Tibial nerve (tissue), 4 donors: ENCODE measurements around the gene TRAF6. TPM values are rescaled to one million over a fixed set of nuclear protein-coding genes. Genes with fewer than 3 reads are reported as not detected.

Source experiments
- DNase-seq, 2 donors: peaks; one replicate each; pipeline ENCODE4 v3.0.0-alpha.2; 2019; ENCODE audit warnings: low spot score in 2 of 2
- H3K27ac ChIP-seq, 4 donors: fragments of 200-600 bp; sonication (generic) in 3 of 4; one replicate each; pipeline ENCODE4 v1.5.1; 2017 to 2019; ENCODE audit warnings: mild to moderate bottlenecking in 1 of 4
- H3K27me3 ChIP-seq, 2 donors: fragments of 200-600 bp; sonication (generic) in 1 of 2; one replicate each; pipeline versions ENCODE4 v1.5.1 to v1.6.0; 2017 to 2019
- H3K36me3 ChIP-seq, 3 donors: fragments of 200-600 bp; sonication (generic); one replicate each; pipeline ENCODE4 v1.5.1; 2018 to 2019
- H3K4me1 ChIP-seq, 4 donors: fragments of 200-600 bp; sonication (generic) in 3 of 4; one replicate each; pipeline ENCODE4 v1.5.1; 2017 to 2019
- H3K4me3 ChIP-seq, 4 donors: fragments of 200-600 bp; sonication (generic) in 3 of 4; one replicate each; pipeline ENCODE4 v1.5.1; 2017 to 2019; ENCODE audit warnings: mild to moderate bottlenecking in 1 of 4, moderate library complexity in 1 of 4
- H3K9me3 ChIP-seq, 4 donors: fragments of 200-600 bp; sonication (generic) in 3 of 4; one replicate each; pipeline ENCODE4 v1.5.1; 2017 to 2019
- CTCF ChIP-seq, 5 experiments: fragments of 200-600 bp in 3 of 5; fragments of 450-650 bp in 2 of 5; sonication (generic) in 3 of 5; IDR thresholded peaks; one replicate each; pipeline ENCODE4 v1.5.1; 2016 to 2019; ENCODE audit warnings: antibody characterized with exemption in 5 of 5, mild to moderate bottlenecking in 3 of 5, moderate library complexity in 2 of 5
- EP300 ChIP-seq, 2 donors: sonication (generic); formaldehyde crosslinking; IDR thresholded peaks; one replicate each; pipeline ENCODE4 v1.6.1; 2017; ENCODE audit warnings: antibody characterized with exemption in 2 of 2, mild to moderate bottlenecking in 1 of 2
- POLR2A ChIP-seq, 2 donors: fragments of 450-650 bp; IDR thresholded peaks; one replicate each; pipeline ENCODE4 v1.6.1; 2017; ENCODE audit warnings: antibody characterized with exemption in 2 of 2, mild to moderate bottlenecking in 2 of 2, moderate library complexity in 2 of 2
- WGBS, 2 donors: methylation state at CpG; one replicate each; pipeline ENCODE4 v1.1.5; 2018; 5-methylcytosine and 5-hydroxymethylcytosine counted together
- total RNA-seq, 4 donors: library from RNA; depleted of rRNA; stranded (reverse); fragments of >200 nt; gene quantifications; one replicate each; pipeline ENCODE4 v1.1.0, GENCODE V29; 2016

TRAF6 gene
- total RNA-seq, 4 donors from 2014 or later = 9.9 to 17.7 (median 13.8) TPM

GRCh38 chr11:36550385-36551115 is 40.5 kb upstream of the TRAF6 start:
- no peak for DNase-seq
- TF ChIP-seq POLR2A (IDR thresholded peaks at IDR 0.05) (no peak), EP300 (IDR thresholded peaks at IDR 0.05) (no peak), CTCF (IDR thresholded peaks at IDR 0.05) (no peak)
- 24 to 33% methylated on average over 1 of the region's 1 CpG for WGBS, 2 donors
- H3K36me3 ChIP-seq = no peaks in the 10 kb centered on the region
- no peaks in the 10 kb centered on the region for H3K27me3 ChIP-seq
- no peaks in the 10 kb centered on the region for H3K9me3 ChIP-seq
- H3K27ac ChIP-seq = no peak overlapping the region
- H3K4me1 ChIP-seq = no peaks in the 10 kb centered on the region
- H3K4me3 ChIP-seq = no peak overlapping the region

GRCh38 chr11:36540998-36541397 is 30.9 kb upstream of the TRAF6 start:
- Histone ChIP-seq H3K9me3 (no peaks in the 10 kb centered on the region), H3K4me1 (no peaks in the 10 kb centered on the region), H3K27me3 (no peaks in the 10 kb centered on the region), H3K27ac (no peak overlapping the region), H3K36me3 (no peaks in the 10 kb centered on the region), H3K4me3 (no peak overlapping the region)
- DNase-seq = no peak
- WGBS, 2 donors = 27 to 33% methylated on average over 6 of the region's 6 CpGs
- no peak for TF ChIP-seq EP300 (IDR thresholded peaks at IDR 0.05)
- TF ChIP-seq CTCF (IDR thresholded peaks at IDR 0.05) = no peak
- no peak for TF ChIP-seq POLR2A (IDR thresholded peaks at IDR 0.05)

GRCh38 chr11:36534276-36534840 is 24.3 kb upstream of the TRAF6 start:
- no peak for TF ChIP-seq CTCF (IDR thresholded peaks at IDR 0.05)
- TF ChIP-seq POLR2A (IDR thresholded peaks at IDR 0.05) = no peak
- no peak for TF ChIP-seq EP300 (IDR thresholded peaks at IDR 0.05)
- DNase-seq = no peak
- WGBS, 2 donors = 72 to 80% methylated on average over 3 of the region's 3 CpGs
- H3K4me3 ChIP-seq = no peak overlapping the region
- no peak overlapping the region for H3K27ac ChIP-seq
- H3K27me3 ChIP-seq = no peaks in the 10 kb centered on the region
- no peaks in the 10 kb centered on the region for H3K36me3 ChIP-seq
- H3K9me3 ChIP-seq = no peaks in the 10 kb centered on the region
- H3K4me1 ChIP-seq = no peaks in the 10 kb centered on the region

- 24 to 28% methylated on average over 8 of the region's 8 CpGs for WGBS, 2 donors
- no peak for DNase-seq
- no peaks in the 10 kb centered on the region for H3K4me1 ChIP-seq
- H3K4me3 ChIP-seq = no peak overlapping the region
- TF ChIP-seq CTCF (IDR thresholded peaks at IDR 0.05) (no peak), POLR2A (IDR thresholded peaks at IDR 0.05) (no peak), EP300 (IDR thresholded peaks at IDR 0.05) (no peak)
- H3K9me3 ChIP-seq = no peaks in the 10 kb centered on the region
- H3K27ac ChIP-seq = no peak overlapping the region
- H3K27me3 ChIP-seq = no peaks in the 10 kb centered on the region
- H3K36me3 ChIP-seq = no peaks in the 10 kb centered on the region
Measured at GRCh38 chr11:36532941-36533601, 23.0 kb upstream of the TRAF6 start.

GRCh38 chr11:36530840-36531239 is 20.8 kb upstream of the TRAF6 start:
- Histone ChIP-seq H3K4me3 (no peak overlapping the region), H3K27me3 (no peaks in the 10 kb centered on the region), H3K27ac (no peak overlapping the region), H3K36me3 (no peaks in the 10 kb centered on the region), H3K4me1 (no peaks in the 10 kb centered on the region), H3K9me3 (peaks cover 0 to 6% (median 0%) of the 10 kb centered on the region in 4 donors)
- no peak for DNase-seq
- no peak for TF ChIP-seq CTCF (IDR thresholded peaks at IDR 0.05)
